ENCODE measurements around the gene CEACAM6. TPM values are rescaled to one million over a fixed set of nuclear protein-coding genes. Genes with fewer than 3 reads are reported as not detected.

Gene CEACAM6
- under 1 TPM in 2 of 10 donors, not detected in 8; 0.10 to 0.12 TPM for total RNA-seq
- under 1 TPM in 1 of 2 donors, not detected in 1; 0.03 TPM for polyA plus RNA-seq
- long read RNA-seq, donor 1, result 0 reads
- long read RNA-seq, donor 2, result 0 reads
- long read RNA-seq, donor 3, result 0 reads

DNA sequence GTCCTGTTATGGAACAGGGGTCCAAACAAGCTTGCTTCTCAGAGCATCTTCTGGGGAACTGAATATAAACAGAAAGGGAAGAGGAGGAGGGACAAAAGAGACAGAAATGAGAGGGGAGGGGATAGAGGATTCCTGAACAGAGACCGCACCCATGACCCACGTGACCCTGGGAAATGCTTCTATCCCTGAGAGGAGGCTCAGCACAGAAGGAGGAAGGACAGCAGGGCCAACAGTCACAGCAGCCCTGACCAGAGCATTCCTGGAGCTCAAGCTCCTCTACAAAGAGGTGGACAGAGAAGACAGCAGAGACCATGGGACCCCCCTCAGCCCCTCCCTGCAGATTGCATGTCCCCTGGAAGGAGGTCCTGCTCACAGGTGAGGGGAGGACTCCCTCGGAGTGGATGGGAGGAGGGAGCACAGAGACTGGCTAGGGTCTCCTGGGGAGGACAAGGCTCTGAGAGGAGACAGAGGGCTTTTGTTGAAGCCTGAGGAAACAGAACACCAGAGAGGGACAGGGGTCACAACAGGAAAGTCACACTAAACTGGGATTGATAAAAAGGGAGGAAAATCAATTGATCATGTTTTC lies at the start of gene CEACAM6:
Gene CEACAM6 (plus strand): TSS at position 203 of the 586 bp plus-strand sequence. CDS start 109 bp downstream, at position 312.
- 42 to 45% methylated on average over 3 of the region's 3 CpGs for WGBS, 2 donors
- TF ChIP-seq, protein P1, sequence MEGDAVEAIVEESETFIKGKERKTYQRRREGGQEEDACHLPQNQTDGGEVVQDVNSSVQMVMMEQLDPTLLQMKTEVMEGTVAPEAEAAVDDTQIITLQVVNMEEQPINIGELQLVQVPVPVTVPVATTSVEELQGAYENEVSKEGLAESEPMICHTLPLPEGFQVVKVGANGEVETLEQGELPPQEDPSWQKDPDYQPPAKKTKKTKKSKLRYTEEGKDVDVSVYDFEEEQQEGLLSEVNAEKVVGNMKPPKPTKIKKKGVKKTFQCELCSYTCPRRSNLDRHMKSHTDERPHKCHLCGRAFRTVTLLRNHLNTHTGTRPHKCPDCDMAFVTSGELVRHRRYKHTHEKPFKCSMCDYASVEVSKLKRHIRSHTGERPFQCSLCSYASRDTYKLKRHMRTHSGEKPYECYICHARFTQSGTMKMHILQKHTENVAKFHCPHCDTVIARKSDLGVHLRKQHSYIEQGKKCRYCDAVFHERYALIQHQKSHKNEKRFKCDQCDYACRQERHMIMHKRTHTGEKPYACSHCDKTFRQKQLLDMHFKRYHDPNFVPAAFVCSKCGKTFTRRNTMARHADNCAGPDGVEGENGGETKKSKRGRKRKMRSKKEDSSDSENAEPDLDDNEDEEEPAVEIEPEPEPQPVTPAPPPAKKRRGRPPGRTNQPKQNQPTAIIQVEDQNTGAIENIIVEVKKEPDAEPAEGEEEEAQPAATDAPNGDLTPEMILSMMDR (IDR thresholded peaks at IDR 0.05), result no peak

DNA sequence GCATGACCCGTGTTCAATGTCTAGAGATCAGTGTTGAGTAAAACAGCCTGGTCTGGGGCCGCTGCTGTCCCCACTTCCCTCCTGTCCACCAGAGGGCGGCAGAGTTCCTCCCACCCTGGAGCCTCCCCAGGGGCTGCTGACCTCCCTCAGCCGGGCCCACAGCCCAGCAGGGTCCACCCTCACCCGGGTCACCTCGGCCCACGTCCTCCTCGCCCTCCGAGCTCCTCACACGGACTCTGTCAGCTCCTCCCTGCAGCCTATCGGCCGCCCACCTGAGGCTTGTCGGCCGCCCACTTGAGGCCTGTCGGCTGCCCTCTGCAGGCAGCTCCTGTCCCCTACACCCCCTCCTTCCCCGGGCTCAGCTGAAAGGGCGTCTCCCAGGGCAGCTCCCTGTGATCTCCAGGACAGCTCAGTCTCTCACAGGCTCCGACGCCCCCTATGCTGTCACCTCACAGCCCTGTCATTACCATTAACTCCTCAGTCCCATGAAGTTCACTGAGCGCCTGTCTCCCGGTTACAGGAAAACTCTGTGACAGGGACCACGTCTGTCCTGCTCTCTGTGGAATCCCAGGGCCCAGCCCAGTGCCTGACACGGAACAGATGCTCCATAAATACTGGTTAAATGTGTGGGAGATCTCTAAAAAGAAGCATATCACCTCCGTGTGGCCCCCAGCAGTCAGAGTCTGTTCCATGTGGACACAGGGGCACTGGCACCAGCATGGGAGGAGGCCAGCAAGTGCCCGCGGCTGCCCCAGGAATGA lies 48.4 kb upstream of the CEACAM6 start:
- TF ChIP-seq, protein P1 (IDR thresholded peaks at IDR 0.05), result peak; percentile 6 to 85 (median 49)
- peak in 7 of 8 donors; percentile 37 to 79 (median 49) for ATAC-seq
- intact Hi-C loops (cut with DNase I), result no loop called here
- Histone ChIP-seq H3K27me3 (peaks cover 0 to 79% (median 58%) of the 10 kb centered on the region in 7 donors), H3K4me1 (no peaks in the 10 kb centered on the region), H3K27ac (peak overlapping the region in 1 of 10 donors; percentile 56), H3K9me3 (no peaks in the 10 kb centered on the region), H3K4me3 (peak overlapping the region in 1 of 10 donors; percentile 43), H3K36me3 (no peaks in the 10 kb centered on the region)
- WGBS, 2 donors, result 13 to 14% methylated on average over 26 of the region's 26 CpGs
- DNase-seq, result peak in 1 of 2 donors; percentile 23

More for the DNA sequence above, at the start of gene CEACAM6:
- Histone ChIP-seq H3K9me3 (no peaks in the 10 kb centered on the region), H3K36me3 (no peaks in the 10 kb centered on the region), H3K27ac (no peak within 1 kb of the TSS), H3K4me1 (peaks cover 0 to 11% (median 0%) of the 10 kb centered on the region in 9 donors), H3K27me3 (peaks cover 0 to 64% (median 11%) of the 10 kb centered on the region in 7 donors), H3K4me3 (no peak within 1 kb of the TSS)
- no peak for ATAC-seq
- no peak for DNase-seq
- intact Hi-C loops (cut with DNase I), result loop anchor here in 1 of 10 donors (10.0 kb wide), 1 partner anchor 111 kb away; no protein-coding TSS in a partner anchor

DNA sequence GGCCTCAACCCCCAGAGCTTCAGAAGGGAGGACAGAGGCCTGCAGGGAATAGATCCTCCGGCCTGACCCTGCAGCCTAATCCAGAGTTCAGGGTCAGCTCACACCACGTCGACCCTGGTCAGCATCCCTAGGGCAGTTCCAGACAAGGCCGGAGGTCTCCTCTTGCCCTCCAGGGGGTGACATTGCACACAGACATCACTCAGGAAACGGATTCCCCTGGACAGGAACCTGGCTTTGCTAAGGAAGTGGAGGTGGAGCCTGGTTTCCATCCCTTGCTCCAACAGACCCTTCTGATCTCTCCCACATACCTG lies 47.9 kb upstream of the CEACAM6 start:
- WGBS, 2 donors, result 48 to 49% methylated on average over 5 of the region's 5 CpGs

DNA sequence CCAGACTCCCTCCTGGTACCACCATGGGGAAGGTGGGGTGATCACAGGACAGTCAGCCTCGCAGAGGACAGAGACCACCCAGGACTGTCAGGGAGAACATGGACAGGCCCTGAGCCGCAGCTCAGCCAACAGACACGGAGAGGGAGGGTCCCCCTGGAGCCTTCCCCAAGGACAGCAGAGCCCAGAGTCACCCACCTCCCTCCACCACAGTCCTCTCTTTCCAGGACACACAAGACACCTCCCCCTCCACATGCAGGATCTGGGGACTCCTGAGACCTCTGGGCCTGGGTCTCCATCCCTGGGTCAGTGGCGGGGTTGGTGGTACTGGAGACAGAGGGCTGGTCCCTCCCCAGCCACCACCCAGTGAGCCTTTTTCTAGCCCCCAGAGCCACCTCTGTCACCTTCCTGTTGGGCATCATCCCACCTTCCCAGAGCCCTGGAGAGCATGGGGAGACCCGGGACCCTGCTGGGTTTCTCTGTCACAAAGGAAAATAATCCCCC lies 47.4 kb upstream of the CEACAM6 start:
- Histone ChIP-seq H3K27me3 (peaks cover 0 to 79% (median 61%) of the 10 kb centered on the region in 7 donors), H3K4me1 (no peaks in the 10 kb centered on the region), H3K36me3 (no peaks in the 10 kb centered on the region), H3K27ac (no peak overlapping the region), H3K4me3 (no peak overlapping the region), H3K9me3 (no peaks in the 10 kb centered on the region)
- intact Hi-C loops (cut with DNase I), result no loop called here
- 66 to 74% methylated on average over 5 of the region's 5 CpGs for WGBS, 2 donors
- no peak for DNase-seq
- no peak for ATAC-seq
- TF ChIP-seq, protein P1 (IDR thresholded peaks at IDR 0.05), result no peak

More for the DNA sequence above, 47.9 kb upstream of the CEACAM6 start:
- H3K9me3 ChIP-seq, result no peaks in the 10 kb centered on the region
- DNase-seq, result no peak
- no peak for ATAC-seq
- TF ChIP-seq, protein P1 (IDR thresholded peaks at IDR 0.05), result no peak
- H3K27ac ChIP-seq, result no peak overlapping the region
- no peak overlapping the region for H3K4me3 ChIP-seq
- intact Hi-C loops (cut with DNase I), result no loop called here
- peaks cover 0 to 77% (median 61%) of the 10 kb centered on the region in 7 donors for H3K27me3 ChIP-seq
- H3K36me3 ChIP-seq, result no peaks in the 10 kb centered on the region
- H3K4me1 ChIP-seq, result no peaks in the 10 kb centered on the region

Measured in heart right ventricle (tissue), 16 donors.